Left colon (tissue), 2 donors: ENCODE data around the gene PEAK3. TPM values are rescaled to one million over a fixed set of nuclear protein-coding genes. Genes with fewer than 3 reads are reported as not detected.

Experiments used
- ATAC-seq: fragments of 200-7000 bp; cut with Tn5 transposase; one replicate; pipeline ENCODE4 v1.9.1; 2020; ENCODE audit warnings: mild to moderate bottlenecking, moderate library complexity
- DNase-seq, 2 donors: peaks; one replicate each; pipeline ENCODE4 v3.0.0-alpha.2; 2020
- intact Hi-C, 2 donors: fragments of 100-400 bp; cut with DNase I in 1 of 2; cut with micrococcal nuclease in 1 of 2; formaldehyde crosslinking; loops; one replicate each; pipeline versions ENCODE4 v1.11.2 to v1.14.0; 2022; cut with DNase I, micrococcal nuclease
- microRNA-seq, 2 donors: library from miRNA; unstranded; fragments of <30 nt; microRNA quantifications; one replicate each; pipeline versions ENCODE4 v1.1.0 to v1.2.0, GENCODE V29; 2020
- total RNA-seq, 2 donors: library from RNA; stranded (reverse); fragmentation: NEBNext Ultra II Directional; extraction: Animal tissue kit (Norgen Biotek cat#: 25700); gene quantifications; one replicate each; pipeline ENCODE4 v1.2.1, GENCODE V29; 2021
- donor health status: DM: no; HTN: no; CAD: no.
- donor health status: DM: yes; HTN: yes; CAD: no.

Gene PEAK3
- total RNA-seq, 2 donors from 2014 or later: 0.15 to 0.78 TPM

- intact Hi-C loops: no loop called here
- no peak for DNase-seq
- ATAC-seq: no peak
Measured at GRCh38 chr19:2224754-2225349, 57.1 kb downstream of the PEAK3 start.

Small RNA genes lying within 50 kb of the gene (microRNA-seq; reads per million reads assigned to microRNA genes)
- 3.2 to 10.9 reads per million in 2 donors for gene MIR1227
- gene MIR4321: 0 reads per million in 2 donors

Other genes with a start within 250 kb of the PEAK3 start
- 100 to 1,000 TPM; 242 to 319 TPM for gene MKNK2, start 230.9 kb downstream of the PEAK3 start, total RNA-seq
- 10 to 100 TPM; 37.9 to 48.4 TPM for gene MOB3A, start 185.8 kb downstream of the PEAK3 start, total RNA-seq
- gene IZUMO4, start 185.3 kb downstream of the PEAK3 start, total RNA-seq: 1 to 10 TPM; 2.1 to 2.3 TPM
- gene AP3D1, start 130.6 kb downstream of the PEAK3 start, total RNA-seq: 100 to 1,000 TPM in 1 of 2 donors, 10 to 100 TPM in 1; 99.4 to 123 TPM
- 10 to 100 TPM; 37.6 to 41.6 TPM for gene DOT1L, start 118.2 kb downstream of the PEAK3 start, total RNA-seq
- 100 to 1,000 TPM; 198 to 213 TPM for gene PLEKHJ1, start 45.8 kb downstream of the PEAK3 start, total RNA-seq
- gene SF3A2, start 45.4 kb downstream of the PEAK3 start, total RNA-seq: 10 to 100 TPM; 60.3 to 62.7 TPM
- 1 to 10 TPM; 1.6 to 1.7 TPM for gene AMH, start 32.9 kb downstream of the PEAK3 start, total RNA-seq
- 1 to 10 TPM in 1 of 2 donors, under 1 TPM in 1; 0.55 to 2.6 TPM for gene JSRP1, start 25.8 kb downstream of the PEAK3 start, total RNA-seq
- gene LINGO3, start 26.0 kb upstream of the PEAK3 start, total RNA-seq: not detected
- gene LSM7, start 46.4 kb upstream of the PEAK3 start, total RNA-seq: 100 to 1,000 TPM in 1 of 2 donors, 10 to 100 TPM in 1; 67.1 to 101 TPM
- 100 to 1,000 TPM; 142 to 173 TPM for gene SPPL2B, start 46.5 kb upstream of the PEAK3 start, total RNA-seq
- under 1 TPM; 0.25 to 0.34 TPM for gene TMPRSS9, start 78.1 kb upstream of the PEAK3 start, total RNA-seq
- gene TIMM13, start 145.4 kb upstream of the PEAK3 start, total RNA-seq: 100 to 1,000 TPM in 1 of 2 donors, 10 to 100 TPM in 1; 90.2 to 129 TPM
- gene LMNB2, start 174.8 kb upstream of the PEAK3 start, total RNA-seq: 10 to 100 TPM; 23.6 to 43.9 TPM
- gene GADD45B, start 194.0 kb upstream of the PEAK3 start, total RNA-seq: 10 to 100 TPM; 44.4 to 53.8 TPM